Measurements from ENCODE around the gene RSPH1.
A peak's percentile ranks its signal among the peaks of the same experiment; 100 is the strongest.

The RSPH1 gene

DNA sequence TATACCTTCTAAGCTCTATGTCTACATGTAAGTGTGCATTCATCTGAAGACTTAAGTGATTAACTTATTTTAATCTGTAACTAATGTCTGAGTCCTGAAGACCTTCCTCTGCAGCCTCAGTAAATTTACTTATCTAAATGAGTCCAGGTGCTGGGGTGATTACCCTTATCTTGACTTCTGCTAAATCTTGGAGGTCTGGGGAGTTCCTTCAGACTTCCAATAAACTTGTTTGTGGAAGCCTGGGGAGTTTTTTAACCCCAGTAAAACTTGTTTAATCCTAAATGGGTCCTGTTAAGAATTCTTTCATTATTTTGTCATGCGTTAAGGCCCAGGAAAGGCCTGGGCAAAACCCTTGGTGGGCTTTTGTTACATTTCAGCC, 37.0 kb downstream of the RSPH1 start:
- H3K27ac ChIP-seq: peak overlapping the region; percentile 66
- TF ChIP-seq, protein P1, sequence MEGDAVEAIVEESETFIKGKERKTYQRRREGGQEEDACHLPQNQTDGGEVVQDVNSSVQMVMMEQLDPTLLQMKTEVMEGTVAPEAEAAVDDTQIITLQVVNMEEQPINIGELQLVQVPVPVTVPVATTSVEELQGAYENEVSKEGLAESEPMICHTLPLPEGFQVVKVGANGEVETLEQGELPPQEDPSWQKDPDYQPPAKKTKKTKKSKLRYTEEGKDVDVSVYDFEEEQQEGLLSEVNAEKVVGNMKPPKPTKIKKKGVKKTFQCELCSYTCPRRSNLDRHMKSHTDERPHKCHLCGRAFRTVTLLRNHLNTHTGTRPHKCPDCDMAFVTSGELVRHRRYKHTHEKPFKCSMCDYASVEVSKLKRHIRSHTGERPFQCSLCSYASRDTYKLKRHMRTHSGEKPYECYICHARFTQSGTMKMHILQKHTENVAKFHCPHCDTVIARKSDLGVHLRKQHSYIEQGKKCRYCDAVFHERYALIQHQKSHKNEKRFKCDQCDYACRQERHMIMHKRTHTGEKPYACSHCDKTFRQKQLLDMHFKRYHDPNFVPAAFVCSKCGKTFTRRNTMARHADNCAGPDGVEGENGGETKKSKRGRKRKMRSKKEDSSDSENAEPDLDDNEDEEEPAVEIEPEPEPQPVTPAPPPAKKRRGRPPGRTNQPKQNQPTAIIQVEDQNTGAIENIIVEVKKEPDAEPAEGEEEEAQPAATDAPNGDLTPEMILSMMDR (conservative IDR thresholded peaks at IDR 0.05): no peak

DNA sequence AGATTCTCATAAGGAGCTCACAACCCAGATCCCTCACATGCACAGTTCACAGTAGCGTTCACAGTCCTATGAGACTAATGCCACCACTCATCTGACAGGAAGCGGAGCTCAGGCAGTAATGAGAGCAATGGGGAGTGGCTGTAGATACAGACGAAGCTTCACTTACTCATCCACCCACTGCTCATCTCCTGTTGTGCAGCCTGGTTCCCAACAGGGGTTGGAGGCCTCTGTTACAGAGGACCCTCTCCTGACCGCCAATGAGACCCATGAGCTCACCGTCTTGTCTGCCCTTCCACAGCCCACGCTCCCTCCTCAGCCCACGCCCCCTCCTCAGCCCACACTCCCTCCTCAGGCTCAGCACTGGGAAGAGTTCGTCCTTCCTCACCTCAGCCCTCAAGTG, 39.6 kb downstream of the RSPH1 start:
- H3K27ac ChIP-seq: no peak overlapping the region
- TF ChIP-seq, protein P1 (conservative IDR thresholded peaks at IDR 0.05): no peak

DNA sequence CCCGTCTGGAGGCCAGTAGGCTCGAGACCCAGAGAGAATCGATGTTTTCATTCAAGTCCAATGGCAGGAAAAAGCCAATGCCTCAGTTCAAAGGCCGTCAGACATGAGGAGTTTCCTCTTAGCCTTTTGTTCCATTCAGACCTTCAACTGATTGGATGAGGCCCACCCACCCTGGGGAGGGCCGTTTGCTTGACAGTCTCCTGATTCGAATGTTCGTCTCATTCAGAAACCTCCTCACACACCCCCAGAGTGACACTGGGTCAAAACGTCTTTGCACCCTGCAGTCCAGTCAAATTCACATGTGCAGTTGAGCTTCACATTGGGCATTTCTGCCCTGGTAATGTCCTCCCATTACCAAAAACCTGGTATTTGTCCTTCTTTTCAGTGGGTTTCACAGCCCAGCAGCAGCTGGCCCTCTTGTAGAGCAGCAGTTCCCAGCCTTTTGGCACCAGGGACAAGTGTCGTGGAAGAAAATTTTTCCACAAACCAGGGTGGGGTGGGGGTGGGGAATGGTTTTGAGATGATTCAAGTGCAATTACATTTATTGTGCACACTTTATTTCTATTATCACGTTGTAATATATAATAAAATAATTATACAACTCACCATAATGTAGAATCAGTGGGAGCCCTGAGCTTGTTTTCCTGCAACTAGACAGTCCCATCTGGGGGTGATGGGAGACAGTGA, 40.1 kb downstream of the RSPH1 start:
- no peak overlapping the region for H3K27ac ChIP-seq
- TF ChIP-seq, protein P1 (conservative IDR thresholded peaks at IDR 0.05): no peak

DNA sequence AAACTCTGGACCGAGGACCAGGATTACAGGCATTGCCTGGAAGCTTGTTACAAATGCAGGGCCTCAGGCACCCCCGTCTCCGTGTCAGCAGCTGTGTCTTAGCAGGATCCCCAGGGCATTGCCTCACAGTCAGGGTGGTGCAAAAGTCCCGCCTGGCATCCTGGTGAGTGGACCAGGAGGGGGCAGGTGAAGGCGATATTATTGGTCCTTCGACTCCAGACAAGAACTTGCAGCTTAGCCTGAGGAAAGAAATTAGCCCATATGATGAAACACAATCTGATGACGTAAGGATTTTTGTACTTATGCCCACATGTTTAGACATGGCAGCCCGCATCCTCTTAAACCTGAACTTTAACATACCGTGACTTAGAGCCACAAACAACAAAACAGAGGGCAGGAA, 40.8 kb downstream of the RSPH1 start:
- no peak overlapping the region for H3K27ac ChIP-seq
- TF ChIP-seq, protein P1 (conservative IDR thresholded peaks at IDR 0.05): no peak

DNA sequence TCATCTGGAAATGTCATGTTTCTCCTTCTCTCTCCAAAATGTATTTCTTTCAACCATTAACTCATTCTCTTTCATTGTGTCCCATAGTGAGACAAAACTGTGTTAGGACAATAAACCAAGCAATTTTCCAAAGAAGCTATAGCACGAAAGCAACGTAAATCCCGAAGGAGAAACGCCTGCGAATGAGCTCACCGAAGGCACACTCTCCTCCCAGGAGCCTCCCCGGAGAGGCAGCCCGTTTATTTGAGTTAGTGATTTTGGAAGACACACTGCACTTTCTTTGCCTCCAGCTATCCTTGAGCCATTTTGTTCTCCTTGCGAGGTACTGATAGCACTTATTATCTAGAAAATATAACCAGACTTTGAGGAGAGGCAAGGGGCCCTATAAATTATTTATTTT, 41.2 kb downstream of the RSPH1 start:
- TF ChIP-seq, protein P1 (conservative IDR thresholded peaks at IDR 0.05): no peak
- H3K27ac ChIP-seq: no peak overlapping the region

DNA sequence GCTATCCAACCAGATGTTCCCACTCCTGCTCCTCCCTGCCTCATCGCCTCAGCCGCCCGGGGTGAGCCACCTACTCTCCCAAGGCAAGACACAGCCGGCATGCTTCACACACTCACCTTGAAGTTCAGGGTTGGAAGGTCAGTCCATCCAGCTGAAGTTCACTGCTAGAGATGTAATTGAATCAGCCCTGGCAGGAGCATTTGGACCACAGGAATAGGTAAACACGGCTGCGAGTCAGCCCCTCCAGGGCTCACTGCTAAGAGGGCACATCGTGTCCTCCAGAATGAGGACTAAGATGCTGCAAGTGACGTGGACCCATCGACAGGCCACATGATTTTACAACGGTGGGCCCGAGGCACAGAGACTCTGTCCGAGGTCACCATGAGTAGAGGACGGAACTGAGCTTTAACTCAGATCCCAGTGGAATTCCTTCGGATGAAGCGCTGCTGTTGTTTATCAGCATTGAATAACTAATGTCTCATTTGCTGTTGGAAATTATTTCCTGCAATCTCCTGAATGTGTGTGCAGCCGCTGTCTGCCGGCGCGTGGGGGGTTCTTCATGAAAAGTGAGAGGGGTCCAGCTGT, 41.9 kb downstream of the RSPH1 start:
- TF ChIP-seq, protein P1 (conservative IDR thresholded peaks at IDR 0.05): no peak

DNA sequence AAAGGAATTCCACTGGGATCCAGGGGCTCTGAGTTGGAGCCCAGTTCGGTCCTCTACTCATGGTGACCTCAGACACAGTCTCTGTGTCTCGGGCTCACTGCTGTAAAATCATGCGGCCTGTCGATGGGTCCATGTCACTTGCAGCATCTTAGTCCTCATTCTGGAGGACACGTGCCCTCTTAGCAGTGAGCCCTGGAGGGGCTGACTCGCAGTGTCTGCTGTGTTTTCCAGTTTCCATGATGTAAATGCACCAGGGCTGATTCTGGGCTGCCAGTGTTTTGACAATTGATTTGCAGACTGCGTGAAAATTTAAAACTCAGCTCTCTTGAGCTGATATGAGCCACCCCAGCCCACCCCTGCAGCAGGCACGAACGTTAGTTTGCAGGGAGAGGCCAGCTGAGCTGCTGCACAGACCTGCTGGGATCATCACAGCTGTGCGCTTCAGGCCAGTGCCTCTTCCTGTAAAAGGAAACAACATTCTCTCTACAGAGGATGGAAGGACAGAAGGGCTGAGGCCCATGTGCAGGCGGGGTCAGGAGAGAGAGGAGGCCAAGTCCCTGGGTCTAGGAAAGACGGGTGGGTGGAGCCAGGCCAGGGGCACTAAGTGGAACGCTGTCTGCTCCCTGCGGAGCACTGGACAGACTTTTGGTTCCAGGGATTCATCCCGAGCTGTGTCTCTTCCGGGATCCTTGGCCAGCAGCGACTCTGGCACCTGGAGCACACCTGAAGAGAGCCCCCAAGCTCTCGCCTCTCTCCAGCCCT, 42.6 kb downstream of the RSPH1 start:
- TF ChIP-seq, protein P1 (conservative IDR thresholded peaks at IDR 0.05): no peak
- H3K27ac ChIP-seq: no peak overlapping the region

More for the DNA sequence above, 41.9 kb downstream of the RSPH1 start:
- no peak overlapping the region for H3K27ac ChIP-seq
